IPS-15b (cell line): Measurements from ENCODE around the gene HRH2.

Experiments used
- H3K27me3 ChIP-seq: one replicate; pipeline ENCODE4 v1.6.1; 2013; ENCODE audit warnings: low read length; ENCODE audit not compliant: control insufficient read depth, insufficient read depth
- H3K36me3 ChIP-seq: one replicate; pipeline ENCODE4 v1.6.1; 2013; ENCODE audit warnings: low read length; ENCODE audit not compliant: control insufficient read depth, insufficient read depth
- H3K4me1 ChIP-seq: one replicate; pipeline ENCODE4 v1.6.1; 2013; ENCODE audit warnings: mild to moderate bottlenecking, low read length; ENCODE audit not compliant: control insufficient read depth, insufficient read depth
- H3K4me3 ChIP-seq: one replicate; pipeline ENCODE4 v1.5.1; 2013; ENCODE audit warnings: low read depth, low read length
- H3K9ac ChIP-seq: one replicate; pipeline ENCODE4 v1.6.1; 2013; ENCODE audit warnings: low read depth, mild to moderate bottlenecking, low read length
- H3K9me3 ChIP-seq: one replicate; pipeline ENCODE4 v1.6.1; 2013; ENCODE audit warnings: mild to moderate bottlenecking, low read length; ENCODE audit not compliant: control insufficient read depth, insufficient read depth

Gene HRH2

DNA sequence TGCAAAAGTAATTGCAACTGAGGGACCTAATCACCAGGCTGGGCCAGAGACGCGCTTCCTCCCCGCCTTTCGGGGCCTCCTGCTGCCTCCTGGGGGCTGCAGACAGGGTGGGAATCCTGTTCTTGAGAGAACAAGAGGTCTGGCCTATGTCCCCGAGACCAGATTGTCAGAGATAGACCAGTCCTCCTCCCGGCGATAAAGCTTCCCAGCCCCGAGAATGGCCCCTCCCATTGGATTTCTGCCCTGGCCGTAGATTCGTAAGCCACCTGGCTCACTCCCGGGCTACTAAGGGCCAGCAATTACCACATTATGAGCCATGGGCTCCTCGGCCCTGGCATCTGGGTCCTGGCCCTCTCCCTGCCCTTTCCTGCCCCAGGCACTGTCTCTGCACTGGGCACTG lies 70.4 kb downstream of the HRH2 start:
- H3K27me3 ChIP-seq, result no peaks in the 10 kb centered on the region
- peaks cover 3% of the 10 kb centered on the region for H3K36me3 ChIP-seq
- H3K4me1 ChIP-seq, result peaks cover 2% of the 10 kb centered on the region
- H3K9ac ChIP-seq, result no peak overlapping the region
- peak overlapping the region; percentile 61 for H3K4me3 ChIP-seq
- H3K9me3 ChIP-seq, result no peaks in the 10 kb centered on the region

DNA sequence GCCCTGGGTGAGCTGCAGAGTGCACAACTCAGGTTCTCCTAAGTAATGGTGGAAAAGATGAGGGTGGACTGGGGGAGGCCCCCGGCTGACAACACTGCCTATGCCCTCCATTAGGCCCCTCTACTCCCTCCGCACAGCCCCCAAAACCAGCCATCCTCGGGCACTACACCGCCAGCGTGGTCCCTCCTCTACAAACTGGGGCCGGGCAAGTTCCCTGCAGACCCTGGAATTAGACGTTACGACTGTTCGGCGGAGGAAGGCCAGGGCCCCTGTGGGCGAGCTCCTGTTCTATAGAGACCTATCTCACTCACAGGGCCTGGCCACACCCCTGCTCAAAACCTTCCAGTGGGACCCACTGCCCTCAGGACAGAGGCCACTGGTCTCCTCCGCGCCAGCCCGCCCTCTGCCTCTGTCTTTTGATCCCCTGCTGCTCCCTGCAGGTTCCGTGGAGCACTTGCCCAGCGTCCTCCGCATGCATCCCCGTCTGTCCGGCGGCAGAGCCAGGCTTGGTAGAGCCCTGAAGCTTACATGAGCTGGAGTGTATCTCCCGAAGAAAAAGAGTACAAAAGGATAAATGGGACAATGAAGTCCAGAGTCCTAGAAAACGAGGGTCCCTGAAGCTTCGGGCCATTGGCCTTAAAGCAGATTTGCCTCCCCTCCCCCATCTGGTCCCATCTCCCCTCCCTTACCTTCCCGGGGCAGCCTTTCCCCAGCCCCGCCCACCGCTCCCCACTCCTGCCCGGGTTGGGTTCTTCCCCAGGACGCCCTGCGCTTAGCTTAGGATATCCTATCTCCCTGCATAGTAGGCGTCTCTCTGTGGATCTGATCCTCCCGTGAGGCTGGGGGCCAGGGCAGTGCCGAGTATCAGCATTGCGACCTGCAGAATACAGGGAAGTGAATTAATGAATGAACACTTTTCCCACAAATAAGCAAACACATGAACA lies 71.3 kb downstream of the HRH2 start:
- peaks cover 3% of the 10 kb centered on the region for H3K36me3 ChIP-seq
- peaks cover 2% of the 10 kb centered on the region for H3K4me1 ChIP-seq
- H3K9ac ChIP-seq, result peak overlapping the region; percentile 60
- H3K9me3 ChIP-seq, result no peaks in the 10 kb centered on the region
- H3K4me3 ChIP-seq, result peak overlapping the region; percentile 61
- H3K27me3 ChIP-seq, result no peaks in the 10 kb centered on the region

DNA sequence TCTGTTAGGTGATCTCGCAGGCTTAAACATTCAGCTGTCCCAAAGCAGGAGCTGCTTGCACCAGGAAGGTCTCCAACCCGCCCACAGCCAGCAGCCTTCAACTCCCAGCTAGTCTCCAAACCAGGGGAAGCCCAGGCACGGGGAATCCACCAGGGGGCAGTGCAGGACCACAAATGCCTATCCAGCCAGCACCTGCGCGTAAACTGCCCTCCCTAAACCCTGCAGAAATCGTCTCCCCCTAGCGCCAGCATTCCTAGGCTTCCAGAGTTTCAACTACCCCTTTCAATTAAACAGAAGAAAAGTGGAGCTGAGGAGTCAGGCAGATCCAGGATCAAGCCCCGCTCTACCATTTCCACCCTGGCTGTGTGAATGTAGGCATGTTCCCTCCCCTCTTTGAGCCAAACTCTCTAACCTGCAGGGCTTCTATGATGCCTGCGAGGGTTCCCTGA lies 72.0 kb downstream of the HRH2 start:
- peaks cover 2% of the 10 kb centered on the region for H3K4me1 ChIP-seq
- no peak overlapping the region for H3K9ac ChIP-seq
- H3K4me3 ChIP-seq, result peak overlapping the region; percentile 61
- H3K36me3 ChIP-seq, result peaks cover 3% of the 10 kb centered on the region
- H3K27me3 ChIP-seq, result no peaks in the 10 kb centered on the region
- H3K9me3 ChIP-seq, result no peaks in the 10 kb centered on the region

DNA sequence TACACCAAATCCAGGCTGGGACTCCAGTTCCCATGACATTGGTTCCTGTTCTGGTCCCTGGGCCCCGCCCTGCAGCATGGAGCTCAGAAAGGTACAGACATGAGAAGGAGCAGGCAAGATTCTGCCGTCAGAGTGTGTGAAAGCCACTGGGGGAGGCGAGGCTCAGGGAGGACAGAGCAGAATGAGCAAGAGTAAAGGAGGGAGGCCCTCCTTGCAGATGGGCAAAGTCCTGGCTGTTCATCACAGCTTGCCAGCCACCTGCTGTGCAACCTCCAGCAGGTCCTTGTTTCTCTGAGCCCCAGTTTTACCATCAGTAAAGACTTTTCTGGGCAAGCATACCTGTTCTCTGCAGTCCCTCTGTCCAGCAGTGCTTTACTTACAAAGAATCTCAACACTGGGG lies 73.3 kb downstream of the HRH2 start:
- no peak overlapping the region for H3K9ac ChIP-seq
- peaks cover 3% of the 10 kb centered on the region for H3K36me3 ChIP-seq
- no peaks in the 10 kb centered on the region for H3K27me3 ChIP-seq
- H3K4me3 ChIP-seq, result no peak overlapping the region
- peaks cover 2% of the 10 kb centered on the region for H3K4me1 ChIP-seq
- no peaks in the 10 kb centered on the region for H3K9me3 ChIP-seq

DNA sequence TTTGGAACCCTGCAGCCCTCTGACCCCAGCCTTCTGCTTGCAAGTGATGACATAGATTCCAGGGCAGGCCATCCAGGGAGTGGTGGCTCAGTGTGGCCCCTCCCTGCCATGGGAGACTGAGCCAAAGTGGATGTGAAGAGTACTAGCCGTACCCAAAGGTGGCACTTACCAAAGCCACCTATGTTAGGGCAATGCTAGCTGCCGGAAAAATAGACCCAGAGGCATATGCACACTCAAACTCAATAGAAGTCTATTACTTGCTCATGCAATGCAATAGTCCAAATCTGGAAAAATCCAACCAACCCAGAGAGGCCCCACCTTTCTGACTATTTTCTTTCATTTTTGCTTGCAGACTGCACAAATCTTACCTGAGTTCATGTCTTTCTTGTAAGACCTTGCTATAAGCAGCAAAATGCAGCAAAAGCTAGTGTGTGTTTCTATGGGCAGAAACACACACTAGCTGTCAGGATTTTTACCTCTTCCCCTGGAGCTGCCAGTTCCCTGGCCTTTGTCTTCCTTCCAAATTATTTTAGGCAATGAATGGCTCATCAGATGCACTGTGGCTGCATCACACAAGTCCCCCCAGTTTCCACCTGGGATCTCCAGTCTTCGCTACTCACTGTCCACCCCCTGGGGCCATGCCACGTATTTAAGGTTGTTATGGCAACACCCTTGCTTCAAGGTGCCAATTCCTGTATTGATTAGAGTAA lies 74.0 kb downstream of the HRH2 start:
- Histone ChIP-seq H3K27me3 (no peaks in the 10 kb centered on the region), H3K4me3 (no peak overlapping the region), H3K9me3 (no peaks in the 10 kb centered on the region), H3K4me1 (peaks cover 2% of the 10 kb centered on the region), H3K36me3 (peaks cover 3% of the 10 kb centered on the region), H3K9ac (no peak overlapping the region)

DNA sequence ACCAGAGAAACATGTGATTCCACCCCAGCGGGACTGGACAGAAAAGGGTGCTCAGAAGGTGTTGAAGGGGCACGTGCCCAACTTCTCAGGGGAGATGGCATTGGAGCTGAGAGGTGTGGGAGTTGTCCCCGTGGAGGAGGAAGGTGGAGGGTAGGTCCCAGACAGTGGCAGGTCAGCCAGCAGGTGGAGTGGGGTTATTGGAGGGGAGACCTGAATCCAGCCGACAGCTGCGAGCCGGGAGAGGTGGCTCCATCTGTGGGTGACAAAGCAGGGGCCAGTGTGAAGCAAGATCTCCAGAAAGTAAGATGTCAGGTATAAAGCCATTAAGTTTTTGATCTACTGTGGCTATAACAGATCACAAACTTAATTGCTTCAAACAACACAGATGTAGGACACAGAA lies 75.1 kb downstream of the HRH2 start:
- H3K9me3 ChIP-seq, result no peaks in the 10 kb centered on the region
- no peaks in the 10 kb centered on the region for H3K27me3 ChIP-seq
- H3K4me3 ChIP-seq, result no peak overlapping the region
- H3K36me3 ChIP-seq, result peaks cover 3% of the 10 kb centered on the region
- H3K4me1 ChIP-seq, result peaks cover 2% of the 10 kb centered on the region
- no peak overlapping the region for H3K9ac ChIP-seq

DNA sequence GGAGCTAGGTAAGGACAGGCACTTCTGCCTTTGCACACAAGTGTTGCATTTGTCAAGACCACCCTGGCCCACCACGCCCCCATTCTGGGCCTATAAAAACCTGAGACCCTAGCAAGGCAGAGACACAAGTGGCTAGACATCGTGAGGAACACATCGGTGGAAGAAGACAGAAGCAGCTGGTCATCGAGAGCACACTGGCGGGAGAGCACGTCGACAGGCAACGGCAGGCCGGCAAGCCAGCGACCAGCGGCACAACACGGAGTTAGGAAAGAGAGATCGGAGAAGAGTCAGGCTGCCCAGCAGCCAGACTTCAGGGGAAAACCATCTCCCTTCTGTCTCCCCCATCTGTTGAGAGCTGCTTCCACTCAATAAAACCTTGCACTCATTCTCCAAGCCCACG lies 76.1 kb downstream of the HRH2 start:
- Histone ChIP-seq H3K4me1 (no peaks in the 10 kb centered on the region), H3K9ac (no peak overlapping the region), H3K27me3 (no peaks in the 10 kb centered on the region), H3K4me3 (no peak overlapping the region), H3K9me3 (no peaks in the 10 kb centered on the region), H3K36me3 (peaks cover 3% of the 10 kb centered on the region)

DNA sequence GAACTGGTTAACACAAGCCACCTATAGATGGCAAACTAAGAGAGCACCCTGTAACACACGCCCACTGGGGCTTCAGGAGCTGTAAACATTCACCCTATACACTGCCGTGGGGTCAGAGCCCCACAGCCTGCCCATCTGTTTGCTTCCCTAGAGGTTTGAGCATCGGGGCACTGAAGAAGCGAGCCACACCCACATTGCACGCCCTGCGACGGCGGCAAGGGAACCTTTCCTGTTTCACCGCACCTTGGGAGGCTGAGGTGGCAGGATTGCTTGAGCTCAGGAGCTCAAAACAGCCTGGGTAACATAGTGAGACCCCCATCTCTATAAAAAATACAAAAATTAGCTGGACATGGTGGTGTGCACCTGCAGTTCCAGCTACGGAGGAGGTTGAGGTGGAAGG lies 76.6 kb downstream of the HRH2 start:
- Histone ChIP-seq H3K9me3 (no peaks in the 10 kb centered on the region), H3K4me1 (no peaks in the 10 kb centered on the region), H3K9ac (no peak overlapping the region), H3K27me3 (no peaks in the 10 kb centered on the region), H3K4me3 (no peak overlapping the region), H3K36me3 (peaks cover 3% of the 10 kb centered on the region)

DNA sequence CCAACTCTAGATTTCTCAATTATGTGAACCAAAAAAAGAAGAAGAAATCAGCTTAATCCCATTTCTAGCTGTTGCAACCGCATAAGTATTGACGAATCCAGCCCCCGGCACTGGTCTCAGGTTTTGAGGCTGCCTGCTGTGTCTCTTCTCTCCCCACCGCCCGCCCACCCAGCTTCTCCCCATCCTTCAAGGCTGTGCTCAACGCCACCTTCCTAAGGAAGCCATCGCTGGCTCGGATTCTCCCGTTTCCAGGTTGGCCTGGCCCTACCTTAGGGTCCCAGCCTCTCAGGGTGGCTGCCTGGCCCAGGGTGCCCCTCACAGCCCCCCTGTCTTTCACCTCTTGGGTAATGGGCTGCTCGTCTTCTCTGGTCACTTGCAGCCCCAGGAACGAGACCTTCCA lies 77.8 kb downstream of the HRH2 start:
- Histone ChIP-seq H3K4me1 (no peaks in the 10 kb centered on the region), H3K9me3 (no peaks in the 10 kb centered on the region), H3K4me3 (no peak overlapping the region), H3K27me3 (no peaks in the 10 kb centered on the region), H3K36me3 (peaks cover 3% of the 10 kb centered on the region), H3K9ac (no peak overlapping the region)

DNA sequence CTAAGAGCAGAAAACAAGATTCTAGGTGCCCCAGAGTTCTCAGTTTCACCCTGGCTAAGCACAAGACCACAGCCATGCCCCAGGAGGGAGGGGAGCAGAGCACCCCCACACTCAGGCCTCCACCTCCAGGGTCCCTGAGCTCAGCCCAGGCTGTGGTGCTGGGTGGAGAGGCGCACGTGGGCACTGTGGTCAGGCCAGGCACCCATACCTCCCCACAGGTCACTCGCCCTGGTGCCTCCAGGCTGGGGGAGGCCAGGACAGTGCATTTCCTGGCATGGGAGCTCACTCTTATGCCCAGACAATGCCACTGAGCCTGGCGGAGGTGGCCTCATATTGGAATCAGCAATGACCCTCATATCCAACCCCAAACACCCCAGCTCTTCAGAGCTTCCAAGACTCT lies 78.8 kb downstream of the HRH2 start:
- Histone ChIP-seq H3K36me3 (peaks cover 3% of the 10 kb centered on the region), H3K9ac (no peak overlapping the region), H3K27me3 (no peaks in the 10 kb centered on the region), H3K4me1 (no peaks in the 10 kb centered on the region), H3K4me3 (no peak overlapping the region), H3K9me3 (no peaks in the 10 kb centered on the region)

DNA sequence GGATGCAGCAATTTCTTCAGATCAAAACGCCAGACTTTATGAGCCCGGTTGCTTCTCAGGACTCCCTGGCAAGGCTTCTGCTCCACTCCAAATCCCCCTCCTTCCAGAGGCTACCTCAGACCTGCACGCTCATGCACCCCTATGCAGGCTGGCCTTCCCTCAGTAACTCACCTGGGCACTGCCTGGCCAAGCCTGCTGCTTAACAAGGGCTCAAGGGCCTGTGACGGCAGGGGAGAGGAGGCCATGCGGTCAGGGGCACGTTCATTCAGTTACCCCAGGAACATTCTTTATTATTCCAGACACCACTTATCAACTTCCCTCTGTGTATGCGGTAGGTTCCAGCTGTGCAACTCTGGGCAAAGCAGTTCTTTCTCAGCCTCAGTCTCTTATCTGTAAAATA lies 79.6 kb downstream of the HRH2 start:
- Histone ChIP-seq H3K36me3 (peaks cover 3% of the 10 kb centered on the region), H3K4me3 (no peak overlapping the region), H3K9ac (no peak overlapping the region), H3K4me1 (no peaks in the 10 kb centered on the region), H3K27me3 (no peaks in the 10 kb centered on the region), H3K9me3 (no peaks in the 10 kb centered on the region)

DNA sequence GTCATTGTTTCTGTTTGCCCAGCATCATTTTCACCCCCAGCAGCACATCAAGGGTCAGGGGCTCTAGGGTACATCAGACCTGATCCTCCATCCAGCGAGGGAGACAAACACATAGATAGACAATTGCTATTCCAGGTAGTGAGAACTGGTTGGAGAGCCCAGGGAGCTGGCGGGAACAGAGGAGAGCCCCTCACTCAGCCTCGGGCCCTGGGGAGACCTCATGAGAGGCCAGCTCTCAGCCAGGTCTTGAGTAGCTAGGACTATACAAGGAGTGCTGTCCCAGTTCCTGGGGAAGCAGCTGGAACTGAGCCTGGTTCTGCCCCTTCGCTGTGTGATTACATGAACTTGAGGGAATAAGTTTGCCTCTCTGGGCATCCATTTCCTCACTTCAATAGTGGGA lies 80.3 kb downstream of the HRH2 start:
- Histone ChIP-seq H3K4me1 (no peaks in the 10 kb centered on the region), H3K9ac (no peak overlapping the region), H3K4me3 (no peak overlapping the region), H3K36me3 (no peaks in the 10 kb centered on the region), H3K9me3 (no peaks in the 10 kb centered on the region), H3K27me3 (no peaks in the 10 kb centered on the region)
